ENCODE results near the gene SRC.

SRC gene

GRCh38 chr20:37397954-37398749, 52.2 kb downstream of the SRC start:
- DNase-seq = no peak

- DNase-seq = no peak
Observed at GRCh38 chr20:37398750-37399621, 53.0 kb downstream of the SRC start.

GRCh38 chr20:37401282-37401929, 55.5 kb downstream of the SRC start:
- DNase-seq = no peak

GRCh38 chr20:37401930-37402675, 56.2 kb downstream of the SRC start:
- no peak for DNase-seq

- DNase-seq = no peak
Observed at GRCh38 chr20:37403107-37404033, 57.4 kb downstream of the SRC start.

- DNase-seq = no peak
Observed at GRCh38 chr20:37404461-37404890, 58.5 kb downstream of the SRC start.

GRCh38 chr20:37405351-37405897, 59.5 kb downstream of the SRC start:
- no peak for DNase-seq

GRCh38 chr20:37406010-37406998, 60.4 kb downstream of the SRC start:
- no peak for DNase-seq

- DNase-seq = no peak
Observed at GRCh38 chr20:37407019-37407566, 61.2 kb downstream of the SRC start.

- DNase-seq = no peak
Observed at GRCh38 chr20:37407573-37408002, 61.6 kb downstream of the SRC start.

GRCh38 chr20:37408302-37409193, 62.6 kb downstream of the SRC start:
- no peak for DNase-seq

- DNase-seq = no peak
Observed at GRCh38 chr20:37411408-37412219, 65.7 kb downstream of the SRC start.

- DNase-seq = no peak
Observed at GRCh38 chr20:37413023-37413334, 67.0 kb downstream of the SRC start.

- no peak for DNase-seq
Observed at GRCh38 chr20:37413379-37413778, 67.4 kb downstream of the SRC start.

GRCh38 chr20:37414224-37415035, 68.5 kb downstream of the SRC start:
- no peak for DNase-seq

- DNase-seq = no peak
Observed at GRCh38 chr20:37415118-37416085, 69.5 kb downstream of the SRC start.
